Measurements from ENCODE around the gene TIGD1. TPM values are rescaled to one million over a fixed set of nuclear protein-coding genes. Genes with fewer than 3 reads are reported as not detected.
A peak's percentile ranks its signal among the peaks of the same experiment; 100 is the strongest.

Gene TIGD1
- total RNA-seq, 1 donor, result 7.8 TPM

DNA sequence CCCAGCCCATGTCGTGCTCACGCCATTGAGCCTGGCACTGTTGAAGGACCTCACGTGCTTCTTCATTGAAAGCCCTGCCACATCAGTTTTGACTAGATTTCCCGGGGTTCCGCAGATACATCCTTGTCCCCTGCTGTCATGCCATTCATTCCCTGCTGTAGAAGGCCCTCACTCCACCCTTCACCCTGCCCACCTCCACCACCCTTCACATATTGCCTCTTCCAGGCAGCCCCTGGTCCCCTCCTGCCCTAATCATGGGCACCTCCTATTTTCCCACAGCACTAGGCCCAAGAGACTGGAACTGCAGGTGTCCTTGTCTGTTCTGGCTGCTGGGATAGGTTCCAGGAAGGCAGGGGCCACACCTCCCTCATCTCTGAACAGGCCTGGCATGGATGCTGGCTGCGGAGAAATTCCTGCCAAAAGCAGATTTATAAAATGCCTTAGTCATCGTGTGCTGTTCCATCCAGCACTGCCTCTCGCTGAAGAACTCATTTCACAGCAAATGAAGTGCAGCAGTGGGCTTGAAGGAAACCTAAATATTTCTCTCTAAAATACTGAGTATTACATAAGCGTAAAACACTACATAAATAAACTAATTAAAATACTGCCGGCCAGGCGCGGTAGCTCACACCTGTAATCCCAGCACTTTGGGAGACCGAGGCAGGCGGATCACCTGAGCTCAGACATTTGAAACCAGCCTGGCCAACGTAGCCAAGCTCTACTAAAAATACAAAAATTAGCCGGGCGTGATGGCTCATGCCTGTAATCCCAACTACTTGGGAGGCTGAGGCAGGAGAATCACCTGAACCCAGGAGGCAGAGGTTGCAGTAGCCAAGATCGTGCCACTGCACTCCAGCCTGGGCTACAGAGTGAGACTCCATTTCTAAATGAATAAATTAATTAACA lies 38.6 kb upstream of the TIGD1 start:
- H3K4me3 ChIP-seq (ENCODE audit: low read depth, low read length), result no peak overlapping the region
- DNase-seq (ENCODE audit: low read depth), result peak; percentile 94
- TF ChIP-seq, protein P1, sequence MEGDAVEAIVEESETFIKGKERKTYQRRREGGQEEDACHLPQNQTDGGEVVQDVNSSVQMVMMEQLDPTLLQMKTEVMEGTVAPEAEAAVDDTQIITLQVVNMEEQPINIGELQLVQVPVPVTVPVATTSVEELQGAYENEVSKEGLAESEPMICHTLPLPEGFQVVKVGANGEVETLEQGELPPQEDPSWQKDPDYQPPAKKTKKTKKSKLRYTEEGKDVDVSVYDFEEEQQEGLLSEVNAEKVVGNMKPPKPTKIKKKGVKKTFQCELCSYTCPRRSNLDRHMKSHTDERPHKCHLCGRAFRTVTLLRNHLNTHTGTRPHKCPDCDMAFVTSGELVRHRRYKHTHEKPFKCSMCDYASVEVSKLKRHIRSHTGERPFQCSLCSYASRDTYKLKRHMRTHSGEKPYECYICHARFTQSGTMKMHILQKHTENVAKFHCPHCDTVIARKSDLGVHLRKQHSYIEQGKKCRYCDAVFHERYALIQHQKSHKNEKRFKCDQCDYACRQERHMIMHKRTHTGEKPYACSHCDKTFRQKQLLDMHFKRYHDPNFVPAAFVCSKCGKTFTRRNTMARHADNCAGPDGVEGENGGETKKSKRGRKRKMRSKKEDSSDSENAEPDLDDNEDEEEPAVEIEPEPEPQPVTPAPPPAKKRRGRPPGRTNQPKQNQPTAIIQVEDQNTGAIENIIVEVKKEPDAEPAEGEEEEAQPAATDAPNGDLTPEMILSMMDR (IDR thresholded peaks at IDR 0.05; ENCODE audit: insufficient read depth, low read length), result no peak

DNA sequence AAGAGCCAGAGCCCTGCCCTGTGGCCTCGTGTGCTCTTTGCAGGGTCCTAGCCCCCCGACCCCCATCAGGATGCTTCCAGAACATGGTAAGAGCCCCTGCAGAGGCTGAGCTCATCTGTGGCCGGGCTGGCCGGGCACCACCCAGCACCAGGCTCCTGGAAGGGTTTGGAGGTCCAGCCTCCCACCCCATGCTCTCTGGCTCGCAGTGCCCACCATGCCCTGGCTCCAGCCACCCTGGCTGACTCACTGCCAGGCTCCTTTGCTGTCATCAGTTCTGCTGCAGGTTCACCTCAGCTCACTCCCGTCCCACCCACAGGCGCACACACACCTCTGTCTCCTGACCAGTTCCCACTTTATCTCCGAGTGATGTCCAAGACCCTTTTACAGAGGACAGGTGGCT lies 37.7 kb upstream of the TIGD1 start:
- TF ChIP-seq, protein P1 (IDR thresholded peaks at IDR 0.05; ENCODE audit: insufficient read depth, low read length), result no peak
- no peak overlapping the region for H3K4me3 ChIP-seq (ENCODE audit: low read depth, low read length)
- no peak for DNase-seq (ENCODE audit: low read depth)

- no peak overlapping the region for H3K4me3 ChIP-seq (ENCODE audit: low read depth, low read length)
- DNase-seq (ENCODE audit: low read depth), result no peak
- TF ChIP-seq, protein P1 (IDR thresholded peaks at IDR 0.05; ENCODE audit: insufficient read depth, low read length), result no peak
Observed at GRCh38 chr2:232587512-232587911, 37.2 kb upstream of the TIGD1 start.

- no peak for DNase-seq (ENCODE audit: low read depth)
- TF ChIP-seq, protein P1 (IDR thresholded peaks at IDR 0.05; ENCODE audit: insufficient read depth, low read length), result no peak
- no peak overlapping the region for H3K4me3 ChIP-seq (ENCODE audit: low read depth, low read length)
Observed at GRCh38 chr2:232586943-232587505, 36.7 kb upstream of the TIGD1 start.

DNA sequence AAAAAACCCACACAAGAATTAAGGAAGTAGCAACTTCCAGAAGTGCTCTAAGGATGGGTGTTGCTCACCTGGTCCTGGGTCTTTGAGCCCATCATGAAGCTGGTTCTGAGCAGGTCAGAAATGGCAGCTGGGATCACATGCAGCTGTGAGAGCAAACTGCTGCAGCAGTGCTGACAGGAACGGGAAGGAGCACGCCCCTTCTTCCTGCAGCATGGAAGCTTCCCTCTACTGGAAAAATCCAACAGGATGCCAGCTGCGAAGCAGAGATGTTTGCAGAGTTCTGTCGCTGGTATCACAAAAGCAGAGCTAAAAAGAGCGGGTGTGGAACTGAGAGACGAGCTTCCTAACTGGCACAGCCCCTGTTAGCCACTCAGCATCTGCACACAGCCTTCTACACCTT lies 33.9 kb upstream of the TIGD1 start:
- no peak overlapping the region for H3K4me3 ChIP-seq (ENCODE audit: low read depth, low read length)
- TF ChIP-seq, protein P1 (IDR thresholded peaks at IDR 0.05; ENCODE audit: insufficient read depth, low read length), result no peak
- DNase-seq (ENCODE audit: low read depth), result no peak

DNA sequence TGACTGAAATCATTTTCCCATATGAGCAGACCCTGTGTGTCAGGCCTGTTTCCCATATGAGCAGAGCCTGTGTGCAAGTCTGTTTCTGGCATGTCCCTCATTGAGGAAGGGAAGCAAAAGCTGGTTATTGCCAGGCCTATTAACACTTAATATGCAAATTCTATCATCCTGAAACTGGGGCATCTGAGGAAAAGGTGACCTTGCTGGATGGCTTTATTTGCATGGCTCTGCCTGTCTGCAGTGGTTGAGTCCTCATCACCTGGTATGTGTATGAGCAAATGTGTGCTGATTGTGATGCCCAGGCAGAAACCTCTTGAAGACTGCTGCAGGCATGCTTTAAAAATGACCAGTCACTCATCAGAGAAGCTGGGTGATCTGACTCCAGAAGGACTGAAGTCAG lies 31.4 kb upstream of the TIGD1 start:
- H3K4me3 ChIP-seq (ENCODE audit: low read depth, low read length), result no peak overlapping the region
- TF ChIP-seq, protein P1 (IDR thresholded peaks at IDR 0.05; ENCODE audit: insufficient read depth, low read length), result no peak
- no peak for DNase-seq (ENCODE audit: low read depth)

All from fibroblast of the aortic adventitia (primary cell).